Mesodermal cell (in vitro differentiated cells): Measurements from ENCODE around the gene TNFRSF13B.
"Not testable (repeated sequence)": the region's sequence is repeated elsewhere in the genome, so short reads cannot be mapped to it uniquely, and the experiment has no call there.

Experiments
- H3K27ac ChIP-seq: 2 replicates; pipeline ENCODE4 v1.7.0; 2013; ENCODE audit warnings: mild to moderate bottlenecking, low read depth, low read length, moderate library complexity; ENCODE audit not compliant: severe bottlenecking
- H3K36me3 ChIP-seq: 2 replicates; pipeline ENCODE4 v1.7.1; 2013; ENCODE audit warnings: mild to moderate bottlenecking, low read length, moderate library complexity; ENCODE audit not compliant: control insufficient read depth, insufficient read depth
- H3K4me1 ChIP-seq: one replicate; pipeline ENCODE4 v1.7.1; 2013; ENCODE audit warnings: mild to moderate bottlenecking, low read length; ENCODE audit not compliant: insufficient read depth, control insufficient read depth, poor library complexity, severe bottlenecking
- H3K4me3 ChIP-seq: 2 replicates; pipeline ENCODE4 v1.7.0; 2013; ENCODE audit warnings: low read length, control low read depth, mild to moderate bottlenecking; ENCODE audit not compliant: insufficient read depth, poor library complexity, severe bottlenecking; ENCODE audit errors: extremely low read depth
- H3K9me3 ChIP-seq: 2 replicates; pipeline ENCODE4 v1.7.1; 2013; ENCODE audit warnings: mild to moderate bottlenecking, low read length, moderate library complexity; ENCODE audit not compliant: control insufficient read depth
- WGBS, 2 experiments: methylation state at CpG; one replicate each; pipeline ENCODE4 v1.1.5; 2013; ENCODE audit warnings: missing lambda C conversion rate in 2 of 2; ENCODE audit not compliant: insufficient coverage in 2 of 2; 5-methylcytosine and 5-hydroxymethylcytosine counted together

TNFRSF13B gene

GRCh38 chr17:16980061-16980460 lies 8.1 kb upstream of the TNFRSF13B start:
- WGBS, 2 experiments: 92 to 100% methylated on average over 4 to 5 of the region's 8 CpGs

DNA sequence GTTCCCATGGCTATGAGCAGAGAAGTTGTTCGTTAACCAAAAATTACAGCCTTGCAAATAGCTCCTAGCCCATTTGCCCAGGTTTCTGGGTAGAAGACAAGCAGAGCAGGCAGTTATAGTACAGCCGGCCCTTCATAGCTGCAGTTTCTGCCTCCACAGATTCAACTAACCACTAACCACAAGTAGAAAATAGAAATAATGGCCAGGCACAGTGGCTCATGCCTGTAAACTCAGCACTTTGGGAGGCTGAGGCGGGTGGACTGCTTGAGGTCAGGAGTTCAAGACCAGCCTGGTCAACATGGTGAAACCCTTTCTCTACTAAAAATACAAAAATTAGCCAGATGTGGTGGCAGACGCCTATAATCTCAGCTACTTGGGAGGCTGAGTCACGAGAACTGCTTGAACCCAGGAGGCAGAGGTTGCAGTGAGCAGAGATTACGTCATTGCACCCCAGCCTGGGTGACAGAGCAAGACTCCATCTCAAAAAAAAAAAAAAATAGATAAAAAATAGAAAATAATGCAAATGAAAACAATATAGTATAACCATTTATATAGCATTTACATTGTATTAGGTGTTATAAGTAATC lies 7.4 kb upstream of the TNFRSF13B start:
- not testable (repeated sequence) for H3K9me3 ChIP-seq, H3K27ac ChIP-seq, H3K4me3 ChIP-seq, H3K36me3 ChIP-seq
- 87 to 100% methylated on average over 4 to 5 of the region's 6 CpGs for WGBS, 2 experiments
- H3K4me1 ChIP-seq: peaks cover 18% of the 10 kb centered on the region

More at GRCh38 chr17:16980061-16980460, 8.1 kb upstream of the TNFRSF13B start:
- Histone ChIP-seq H3K36me3 (no peaks in the 10 kb centered on the region), H3K4me1 (peaks cover 18% of the 10 kb centered on the region), H3K9me3 (peaks cover 7% of the 10 kb centered on the region), H3K27ac (no peak overlapping the region), H3K4me3 (no peak overlapping the region)

DNA sequence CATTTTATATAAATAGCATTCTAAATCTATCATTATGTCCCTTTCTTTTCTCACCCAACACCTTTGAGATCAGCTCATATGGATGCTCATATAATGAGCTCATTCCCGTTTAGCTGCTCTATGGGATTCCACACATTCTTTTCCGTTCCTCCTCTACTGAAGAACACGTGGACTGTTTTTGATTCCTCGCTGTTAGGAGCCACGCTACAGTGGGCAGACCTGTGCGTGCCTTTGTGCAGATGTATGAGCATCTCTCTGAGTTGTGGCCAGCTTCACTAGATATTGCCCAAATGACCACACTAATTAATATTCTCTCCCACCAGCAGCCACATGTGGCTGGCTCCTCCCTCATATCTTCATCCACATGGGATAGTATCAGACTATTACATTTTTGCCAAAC lies 6.0 kb upstream of the TNFRSF13B start:
- H3K9me3 ChIP-seq: peaks cover 7% of the 10 kb centered on the region
- H3K36me3 ChIP-seq: no peaks in the 10 kb centered on the region
- H3K4me1 ChIP-seq: peaks cover 18% of the 10 kb centered on the region
- 73 to 74% methylated on average over 5 to 6 of the region's 6 CpGs for WGBS, 2 experiments
- no peak overlapping the region for H3K4me3 ChIP-seq
- no peak overlapping the region for H3K27ac ChIP-seq

DNA sequence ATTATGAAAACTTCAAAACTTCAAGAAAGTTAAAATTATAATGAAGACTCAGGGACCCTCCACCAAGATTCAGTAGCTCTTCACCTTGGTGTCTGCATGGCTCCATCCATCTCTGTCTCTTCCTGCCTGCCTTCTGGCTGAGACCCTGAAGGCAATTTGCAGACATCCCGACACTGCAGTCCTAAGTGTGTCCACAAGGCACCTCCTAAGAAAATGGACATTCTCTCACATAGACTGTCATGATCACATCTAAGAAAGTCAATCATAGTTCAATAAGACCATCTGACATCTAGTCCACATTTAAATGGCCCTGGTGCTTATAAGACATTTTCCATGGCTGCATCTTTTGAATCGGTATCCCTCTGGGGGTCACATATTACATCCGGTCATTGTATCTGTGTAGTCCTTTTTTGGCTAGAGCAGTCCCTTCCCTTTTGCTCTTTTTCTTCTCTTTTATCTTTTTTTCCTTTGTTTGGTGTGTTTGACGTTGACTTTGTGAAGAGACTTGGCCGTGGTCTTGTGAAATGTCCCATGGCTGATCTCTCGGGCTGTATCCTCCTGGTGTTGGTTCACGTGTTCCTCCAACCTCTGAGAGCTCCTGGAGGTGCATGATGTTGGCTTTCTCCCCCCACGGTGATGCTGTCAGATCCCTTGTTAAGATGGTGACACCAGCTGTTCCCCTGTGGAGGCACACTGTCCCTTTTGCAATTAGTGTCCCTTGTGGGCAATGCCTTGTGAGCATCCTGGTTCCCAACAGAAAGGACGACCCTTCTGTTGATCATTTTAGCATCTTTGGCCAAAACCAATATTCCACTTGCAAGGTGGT lies 5.0 kb upstream of the TNFRSF13B start:
- Histone ChIP-seq H3K9me3 (peaks cover 7% of the 10 kb centered on the region), H3K27ac (no peak overlapping the region), H3K36me3 (no peaks in the 10 kb centered on the region), H3K4me1 (peaks cover 18% of the 10 kb centered on the region), H3K4me3 (no peak overlapping the region)
- WGBS, 2 experiments: 96 to 100% methylated on average over 6 to 8 of the region's 9 CpGs

DNA sequence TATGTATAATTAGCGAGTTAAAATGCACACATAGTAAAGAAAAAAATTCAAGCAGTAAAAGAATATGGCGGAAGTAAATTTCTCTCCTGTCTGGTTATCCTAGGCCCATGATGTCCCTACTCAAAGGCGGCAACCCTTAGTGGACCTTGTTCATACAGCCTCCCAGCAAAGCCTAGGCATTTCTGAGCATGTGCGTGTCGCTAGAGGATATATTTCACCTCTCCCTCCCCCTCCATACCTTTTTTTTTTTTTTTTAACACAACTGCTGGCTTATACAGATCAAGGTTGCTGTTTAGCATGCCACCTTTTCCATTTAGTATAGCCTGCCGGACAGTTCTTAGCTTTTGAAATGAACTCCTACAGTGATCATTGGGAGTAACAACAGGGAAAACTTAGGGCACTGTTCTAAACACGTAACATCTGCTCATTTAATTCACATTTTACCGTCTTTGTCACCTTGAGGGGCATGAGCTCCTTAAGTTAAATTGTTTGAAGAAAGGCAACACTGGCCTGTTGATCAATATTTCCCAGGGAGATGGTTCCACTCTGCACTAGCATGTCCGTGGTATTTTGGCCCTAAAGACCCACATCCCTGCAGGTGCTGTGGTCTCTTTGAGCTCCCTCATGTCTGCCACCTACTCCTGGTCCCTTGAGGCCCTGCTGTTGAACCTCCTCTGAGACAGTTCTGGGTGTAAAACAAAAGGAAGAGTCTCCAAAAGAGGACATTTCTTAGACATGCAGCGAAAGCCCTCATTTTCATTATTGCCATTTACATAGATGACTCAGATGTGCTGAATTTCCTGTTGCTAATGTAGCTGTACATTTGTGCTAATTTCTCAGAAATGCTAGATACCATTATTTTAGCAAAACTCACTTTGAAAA lies 4.1 kb upstream of the TNFRSF13B start:
- Histone ChIP-seq H3K9me3 (peaks cover 7% of the 10 kb centered on the region), H3K27ac (no peak overlapping the region), H3K36me3 (no peaks in the 10 kb centered on the region), H3K4me1 (peaks cover 16% of the 10 kb centered on the region), H3K4me3 (no peak overlapping the region)
- 90 to 98% methylated on average over 6 to 7 of the region's 10 CpGs for WGBS, 2 experiments

DNA sequence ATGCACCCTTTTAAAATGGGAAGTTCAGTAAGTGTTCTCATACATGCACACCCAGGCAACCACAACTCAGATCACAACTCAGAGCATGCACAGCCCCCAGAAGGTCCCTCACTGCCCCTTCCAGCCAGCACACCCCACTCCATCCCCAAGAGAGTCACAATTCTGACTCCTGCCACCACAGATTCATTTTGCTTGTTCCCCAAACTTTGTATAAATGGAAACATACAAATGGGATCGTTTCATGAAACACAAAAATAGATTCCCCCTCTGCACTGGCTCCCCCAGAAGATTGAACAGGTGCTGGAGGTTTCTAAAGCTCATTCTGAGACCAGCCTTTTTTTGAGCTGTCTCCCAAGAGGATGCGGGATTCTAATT lies 3.3 kb upstream of the TNFRSF13B start:
- Histone ChIP-seq H3K4me3 (no peak overlapping the region), H3K36me3 (no peaks in the 10 kb centered on the region), H3K9me3 (peaks cover 7% of the 10 kb centered on the region), H3K27ac (no peak overlapping the region), H3K4me1 (peaks cover 11% of the 10 kb centered on the region)
- WGBS, 2 experiments: 100% methylated on average over 2 of the region's 2 CpGs; no CpG with 5 or more reads in 1 of the 2 experiments

GRCh38 chr17:16974569-16975276 lies 2.8 kb upstream of the TNFRSF13B start:
- Histone ChIP-seq H3K4me3 (no peak overlapping the region), H3K4me1 (peaks cover 11% of the 10 kb centered on the region), H3K27ac (no peak overlapping the region), H3K9me3 (peaks cover 7% of the 10 kb centered on the region), H3K36me3 (no peaks in the 10 kb centered on the region)
- 93 to 96% methylated on average over 3 to 4 of the region's 6 CpGs for WGBS, 2 experiments

- no peak overlapping the region for H3K27ac ChIP-seq
- no peak overlapping the region for H3K4me3 ChIP-seq
Observed at GRCh38 chr17:16973760-16974540, 2.0 kb upstream of the TNFRSF13B start.

GRCh38 chr17:16973043-16973442 lies 1.1 kb upstream of the TNFRSF13B start:
- WGBS, 2 experiments: 71 to 82% methylated on average over 4 to 5 of the region's 10 CpGs
- not testable (repeated sequence) for H3K4me3 ChIP-seq, H3K9me3 ChIP-seq, H3K36me3 ChIP-seq, H3K4me1 ChIP-seq, H3K27ac ChIP-seq

More at GRCh38 chr17:16973760-16974540, 2.0 kb upstream of the TNFRSF13B start:
- Histone ChIP-seq H3K36me3 (no peaks in the 10 kb centered on the region), H3K4me1 (peaks cover 11% of the 10 kb centered on the region), H3K9me3 (peaks cover 7% of the 10 kb centered on the region)
- 86 to 91% methylated on average over 8 to 10 of the region's 13 CpGs for WGBS, 2 experiments
